BLaER1 treated with 17β-estradiol and CSF1 and Interleukin-3, amounts not matched to agents 10 nM and 100 nM (cell line): ENCODE measurements around the gene ZDHHC19.
"Not testable (repeated sequence)": the region's sequence is repeated elsewhere in the genome, so short reads cannot be mapped to it uniquely, and the experiment has no call there.

Source experiments
- H3K27ac ChIP-seq, 11 experiments: shearing (Covaris generic); formaldehyde crosslinking; 2 replicates each; pipeline ENCODE4 v1.8.1; 2022
- H3K27me3 ChIP-seq, 11 experiments: shearing (Covaris generic); formaldehyde crosslinking; 2 replicates each; pipeline ENCODE4 v1.8.1; 2022
- H3K36me3 ChIP-seq, 11 experiments: shearing (Covaris generic); formaldehyde crosslinking; 2 replicates each; pipeline ENCODE4 v1.8.1; 2022
- H3K4me1 ChIP-seq, 10 experiments: shearing (Covaris generic); formaldehyde crosslinking; 2 replicates each; pipeline ENCODE4 v1.8.1; 2022
- H3K4me2 ChIP-seq, 11 experiments: shearing (Covaris generic); formaldehyde crosslinking; 2 replicates each; pipeline ENCODE4 v1.8.1; 2022
- H3K4me3 ChIP-seq, 10 experiments: shearing (Covaris generic); formaldehyde crosslinking; 2 replicates each; pipeline ENCODE4 v1.8.1; 2022
- H3K9ac ChIP-seq, 11 experiments: shearing (Covaris generic); formaldehyde crosslinking; 2 replicates each; pipeline ENCODE4 v1.8.1; 2022
- H3K9me3 ChIP-seq, 11 experiments: shearing (Covaris generic); formaldehyde crosslinking; replicated peaks in 1 of 11; 2 replicates each; pipeline ENCODE4 v1.8.1; 2022
- H4K20me1 ChIP-seq, 11 experiments: shearing (Covaris generic); formaldehyde crosslinking; 2 replicates each; pipeline ENCODE4 v1.8.1; 2022
- Cebpa-rat ChIP-seq, 11 experiments: shearing (Covaris generic); IDR thresholded peaks; 2 replicates each; pipeline ENCODE4 v1.8.1; 2022

Gene ZDHHC19

GRCh38 chr3:196177967-196178366 is 33.2 kb downstream of the ZDHHC19 start:
- TF ChIP-seq Cebpa-rat (IDR thresholded peaks at IDR 0.05): no peak
- no peak overlapping the region for H3K27ac ChIP-seq

GRCh38 chr3:196177567-196177966 is 33.6 kb downstream of the ZDHHC19 start:
- Histone ChIP-seq H3K4me1 (peaks cover 40 to 50% (median 46%) of the 10 kb centered on the region in 10 experiments), H3K27ac (no peak overlapping the region), H3K36me3 (no peaks in the 10 kb centered on the region), H3K27me3 (no peaks in the 10 kb centered on the region), H3K9ac (no peak overlapping the region), H3K4me2 (no peak overlapping the region), H4K20me1 (no peaks in the 10 kb centered on the region), H3K9me3 (peaks cover 0 to 23% (median 11%) of the 10 kb centered on the region in 11 experiments; a peak in 15 of 22 replicates), H3K4me3 (no peak overlapping the region)
- TF ChIP-seq Cebpa-rat (IDR thresholded peaks at IDR 0.05): no peak

More at GRCh38 chr3:196177967-196178366, 33.2 kb downstream of the ZDHHC19 start:
- H3K9ac ChIP-seq: no peak overlapping the region
- 0 out of 22 replicates have a peak overlapping the region, but pooled peaks of 1 of the 11 experiments have one; percentile 73 for H3K4me2 ChIP-seq
- H3K36me3 ChIP-seq: no peaks in the 10 kb centered on the region
- peaks cover 0 to 23% (median 11%) of the 10 kb centered on the region in 11 experiments; a peak in 15 of 22 replicates for H3K9me3 ChIP-seq
- no peak overlapping the region for H3K4me3 ChIP-seq
- H4K20me1 ChIP-seq: no peaks in the 10 kb centered on the region
- H3K27me3 ChIP-seq: no peaks in the 10 kb centered on the region
- peaks cover 44 to 54% (median 50%) of the 10 kb centered on the region in 10 experiments for H3K4me1 ChIP-seq

GRCh38 chr3:196175722-196176121 is 35.5 kb downstream of the ZDHHC19 start:
- no peak for TF ChIP-seq Cebpa-rat (IDR thresholded peaks at IDR 0.05)
- no peak overlapping the region for H3K4me3 ChIP-seq
- H3K9me3 ChIP-seq: peaks cover 0 to 27% (median 11%) of the 10 kb centered on the region in 11 experiments; a peak in 15 of 22 replicates
- H3K4me2 ChIP-seq: peak overlapping the region in 1 of 11 experiments; percentile 16; a peak in 1 of 22 replicates
- no peaks in the 10 kb centered on the region for H3K36me3 ChIP-seq
- H3K9ac ChIP-seq: no peak overlapping the region
- no peaks in the 10 kb centered on the region for H3K27me3 ChIP-seq
- H3K4me1 ChIP-seq: peaks cover 22 to 32% (median 28%) of the 10 kb centered on the region in 10 experiments
- H4K20me1 ChIP-seq: no peaks in the 10 kb centered on the region
- no peak overlapping the region for H3K27ac ChIP-seq

GRCh38 chr3:196175116-196175625 is 36.0 kb downstream of the ZDHHC19 start:
- no peak for TF ChIP-seq Cebpa-rat (IDR thresholded peaks at IDR 0.05)
- peak overlapping the region in 1 of 11 experiments; percentile 16; a peak in 1 of 22 replicates for H3K4me2 ChIP-seq
- peaks cover 0 to 27% (median 11%) of the 10 kb centered on the region in 11 experiments; a peak in 15 of 22 replicates for H3K9me3 ChIP-seq
- H3K36me3 ChIP-seq: no peaks in the 10 kb centered on the region
- H4K20me1 ChIP-seq: no peaks in the 10 kb centered on the region
- peaks cover 16 to 30% (median 23%) of the 10 kb centered on the region in 10 experiments for H3K4me1 ChIP-seq
- H3K27ac ChIP-seq: no peak overlapping the region
- H3K4me3 ChIP-seq: no peak overlapping the region
- H3K9ac ChIP-seq: no peak overlapping the region
- no peaks in the 10 kb centered on the region for H3K27me3 ChIP-seq

- H3K27me3 ChIP-seq: no peaks in the 10 kb centered on the region
- no peak for TF ChIP-seq Cebpa-rat (IDR thresholded peaks at IDR 0.05)
- H3K9ac ChIP-seq: no peak overlapping the region
- no peak overlapping the region for H3K27ac ChIP-seq
- peaks cover 0 to 27% (median 11%) of the 10 kb centered on the region in 11 experiments; a peak in 15 of 22 replicates for H3K9me3 ChIP-seq
- peak overlapping the region in 3 of 11 experiments; percentile 7 to 35 (median 18); a peak in 3 of 22 replicates for H3K4me2 ChIP-seq
- no peaks in the 10 kb centered on the region for H4K20me1 ChIP-seq
- H3K4me1 ChIP-seq: peaks cover 11 to 30% (median 18%) of the 10 kb centered on the region in 10 experiments
- no peaks in the 10 kb centered on the region for H3K36me3 ChIP-seq
- no peak overlapping the region for H3K4me3 ChIP-seq
Observed at GRCh38 chr3:196174652-196175051, 36.5 kb downstream of the ZDHHC19 start.

GRCh38 chr3:196170296-196170695 is 40.9 kb downstream of the ZDHHC19 start:
- H3K27me3 ChIP-seq, H3K36me3 ChIP-seq, H3K9ac ChIP-seq, H3K4me3 ChIP-seq, H4K20me1 ChIP-seq, H3K9me3 ChIP-seq: not testable (repeated sequence)
- H3K4me2 ChIP-seq: peak overlapping the region in 2 of 11 experiments; percentile 21 to 62; a peak in 2 of 22 replicates
- H3K4me1 ChIP-seq: peaks cover 0 to 22% (median 8%) of the 10 kb centered on the region in 10 experiments; a peak in 12 of 20 replicates
- H3K27ac ChIP-seq: peak overlapping the region in 1 of 11 experiments; percentile 43; a peak in 2 of 22 replicates

- no peak for TF ChIP-seq Cebpa-rat (IDR thresholded peaks at IDR 0.05)
- Histone ChIP-seq H3K4me1 (peaks cover 0 to 22% (median 8%) of the 10 kb centered on the region in 10 experiments; a peak in 10 of 20 replicates), H4K20me1 (no peaks in the 10 kb centered on the region), H3K27ac (peak overlapping the region in 2 of 11 experiments; percentile 32 to 43; a peak in 3 of 22 replicates), H3K36me3 (no peaks in the 10 kb centered on the region), H3K4me2 (peak overlapping the region in 2 of 11 experiments; percentile 21 to 62; a peak in 3 of 22 replicates), H3K9ac (no peak overlapping the region), H3K9me3 (peaks cover 0 to 4% (median 0%) of the 10 kb centered on the region in 11 experiments; a peak in 1 of 22 replicates), H3K27me3 (no peaks in the 10 kb centered on the region), H3K4me3 (no peak overlapping the region)
Observed at GRCh38 chr3:196169836-196170240, 41.4 kb downstream of the ZDHHC19 start.

- Histone ChIP-seq H3K27me3 (no peaks in the 10 kb centered on the region), H3K9ac (no peak overlapping the region), H3K27ac (no peak overlapping the region), H4K20me1 (no peaks in the 10 kb centered on the region), H3K36me3 (no peaks in the 10 kb centered on the region), H3K4me2 (peak overlapping the region in 1 of 11 experiments; percentile 18; a peak in 2 of 22 replicates), H3K4me1 (peaks cover 1 to 20% (median 7%) of the 10 kb centered on the region in 10 experiments; a peak in 14 of 20 replicates), H3K4me3 (no peak overlapping the region), H3K9me3 (peaks cover 0 to 4% (median 0%) of the 10 kb centered on the region in 11 experiments; a peak in 1 of 22 replicates)
- TF ChIP-seq Cebpa-rat (IDR thresholded peaks at IDR 0.05): no peak
Observed at GRCh38 chr3:196168808-196169391, 42.3 kb downstream of the ZDHHC19 start.

- H3K9ac ChIP-seq: no peak overlapping the region
- no peak for TF ChIP-seq Cebpa-rat (IDR thresholded peaks at IDR 0.05)
- peaks cover 6 to 28% (median 13%) of the 10 kb centered on the region in 10 experiments; a peak in 15 of 20 replicates for H3K4me1 ChIP-seq
- H3K27ac ChIP-seq: no peak overlapping the region
- H3K9me3 ChIP-seq: peaks cover 0 to 4% (median 0%) of the 10 kb centered on the region in 11 experiments; a peak in 1 of 22 replicates
- H4K20me1 ChIP-seq: no peaks in the 10 kb centered on the region
- no peaks in the 10 kb centered on the region for H3K36me3 ChIP-seq
- H3K27me3 ChIP-seq: no peaks in the 10 kb centered on the region
- no peak overlapping the region for H3K4me3 ChIP-seq
- H3K4me2 ChIP-seq: no peak overlapping the region
Observed at GRCh38 chr3:196166741-196167140, 44.5 kb downstream of the ZDHHC19 start.
